Liver (tissue), 3 donors: ENCODE results near the gene CACNB1.

Experiments used
- RAD21 ChIP-seq, 2 donors: IDR thresholded peaks; 2 replicates each; pipeline ENCODE4 v1.6.1; 2016; ENCODE audit warnings: antibody characterized with exemption in 2 of 2, mild to moderate bottlenecking in 2 of 2
- TAF1 ChIP-seq: conservative IDR thresholded peaks from 2 replicates; pipeline ENCODE4 v1.6.1; 2016; ENCODE audit warnings: antibody characterized with exemption, mild to moderate bottlenecking
- YY1 ChIP-seq: IDR thresholded peaks from 2 replicates; pipeline ENCODE4 v1.6.1; 2016; ENCODE audit warnings: antibody characterized with exemption, mild to moderate bottlenecking
- TF ChIP-seq, protein P1 (sequence below): fragments of 150-350 bp; IDR thresholded peaks from 2 replicates; pipeline ENCODE4 v1.5.1; 2017; ENCODE audit warnings: improper control_type of control experiment, low read depth, low read length; ENCODE audit not compliant: missing input control
- TF ChIP-seq, protein P2 (sequence below): IDR thresholded peaks from 2 replicates; pipeline ENCODE4 v1.6.1; 2016; ENCODE audit warnings: antibody characterized with exemption
- donor health status: healthy.
- donor health status: healthy.

DNA sequence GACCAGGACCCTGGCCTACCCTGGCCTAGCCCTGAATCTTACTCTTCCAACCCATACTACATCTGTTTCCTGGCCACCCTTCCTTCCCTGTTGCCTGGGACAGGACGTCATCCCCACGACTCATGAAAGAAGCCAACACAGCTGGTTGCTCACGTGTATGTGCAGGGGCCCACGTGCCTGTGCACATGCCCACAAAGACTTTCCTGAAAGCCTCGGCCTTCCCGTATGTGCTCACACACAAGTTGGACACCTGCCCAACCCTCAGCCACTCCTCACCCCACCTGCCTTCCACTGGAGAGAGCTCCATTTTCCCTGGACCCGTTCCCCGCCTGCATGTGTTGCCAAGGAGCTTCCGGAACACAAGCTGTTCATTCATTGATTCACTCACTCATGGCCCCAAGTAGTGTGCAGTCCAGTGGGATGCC lies 53.0 kb downstream of the CACNB1 start:
- TF ChIP-seq TAF1: no peak
- TF ChIP-seq RAD21 (IDR thresholded peaks at IDR 0.05): no peak
- TF ChIP-seq YY1: no peak
- TF ChIP-seq, protein P1, sequence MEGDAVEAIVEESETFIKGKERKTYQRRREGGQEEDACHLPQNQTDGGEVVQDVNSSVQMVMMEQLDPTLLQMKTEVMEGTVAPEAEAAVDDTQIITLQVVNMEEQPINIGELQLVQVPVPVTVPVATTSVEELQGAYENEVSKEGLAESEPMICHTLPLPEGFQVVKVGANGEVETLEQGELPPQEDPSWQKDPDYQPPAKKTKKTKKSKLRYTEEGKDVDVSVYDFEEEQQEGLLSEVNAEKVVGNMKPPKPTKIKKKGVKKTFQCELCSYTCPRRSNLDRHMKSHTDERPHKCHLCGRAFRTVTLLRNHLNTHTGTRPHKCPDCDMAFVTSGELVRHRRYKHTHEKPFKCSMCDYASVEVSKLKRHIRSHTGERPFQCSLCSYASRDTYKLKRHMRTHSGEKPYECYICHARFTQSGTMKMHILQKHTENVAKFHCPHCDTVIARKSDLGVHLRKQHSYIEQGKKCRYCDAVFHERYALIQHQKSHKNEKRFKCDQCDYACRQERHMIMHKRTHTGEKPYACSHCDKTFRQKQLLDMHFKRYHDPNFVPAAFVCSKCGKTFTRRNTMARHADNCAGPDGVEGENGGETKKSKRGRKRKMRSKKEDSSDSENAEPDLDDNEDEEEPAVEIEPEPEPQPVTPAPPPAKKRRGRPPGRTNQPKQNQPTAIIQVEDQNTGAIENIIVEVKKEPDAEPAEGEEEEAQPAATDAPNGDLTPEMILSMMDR: no peak
- TF ChIP-seq, protein P2, sequence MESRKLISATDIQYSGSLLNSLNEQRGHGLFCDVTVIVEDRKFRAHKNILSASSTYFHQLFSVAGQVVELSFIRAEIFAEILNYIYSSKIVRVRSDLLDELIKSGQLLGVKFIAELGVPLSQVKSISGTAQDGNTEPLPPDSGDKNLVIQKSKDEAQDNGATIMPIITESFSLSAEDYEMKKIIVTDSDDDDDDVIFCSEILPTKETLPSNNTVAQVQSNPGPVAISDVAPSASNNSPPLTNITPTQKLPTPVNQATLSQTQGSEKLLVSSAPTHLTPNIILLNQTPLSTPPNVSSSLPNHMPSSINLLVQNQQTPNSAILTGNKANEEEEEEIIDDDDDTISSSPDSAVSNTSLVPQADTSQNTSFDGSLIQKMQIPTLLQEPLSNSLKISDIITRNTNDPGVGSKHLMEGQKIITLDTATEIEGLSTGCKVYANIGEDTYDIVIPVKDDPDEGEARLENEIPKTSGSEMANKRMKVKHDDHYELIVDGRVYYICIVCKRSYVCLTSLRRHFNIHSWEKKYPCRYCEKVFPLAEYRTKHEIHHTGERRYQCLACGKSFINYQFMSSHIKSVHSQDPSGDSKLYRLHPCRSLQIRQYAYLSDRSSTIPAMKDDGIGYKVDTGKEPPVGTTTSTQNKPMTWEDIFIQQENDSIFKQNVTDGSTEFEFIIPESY: no peak
